IPS-NIHi7 (cell line): ENCODE data around the gene TMEM220.
"Not testable (repeated sequence)": the region's sequence is repeated elsewhere in the genome, so short reads cannot be mapped to it uniquely, and the experiment has no call there.

ENCODE experiments used
- DNase-seq: peaks from one replicate; pipeline ENCODE4 v3.0.0; 2012; ENCODE audit warnings: mixed read lengths; ENCODE audit errors: extremely low spot score

The TMEM220 gene

DNA sequence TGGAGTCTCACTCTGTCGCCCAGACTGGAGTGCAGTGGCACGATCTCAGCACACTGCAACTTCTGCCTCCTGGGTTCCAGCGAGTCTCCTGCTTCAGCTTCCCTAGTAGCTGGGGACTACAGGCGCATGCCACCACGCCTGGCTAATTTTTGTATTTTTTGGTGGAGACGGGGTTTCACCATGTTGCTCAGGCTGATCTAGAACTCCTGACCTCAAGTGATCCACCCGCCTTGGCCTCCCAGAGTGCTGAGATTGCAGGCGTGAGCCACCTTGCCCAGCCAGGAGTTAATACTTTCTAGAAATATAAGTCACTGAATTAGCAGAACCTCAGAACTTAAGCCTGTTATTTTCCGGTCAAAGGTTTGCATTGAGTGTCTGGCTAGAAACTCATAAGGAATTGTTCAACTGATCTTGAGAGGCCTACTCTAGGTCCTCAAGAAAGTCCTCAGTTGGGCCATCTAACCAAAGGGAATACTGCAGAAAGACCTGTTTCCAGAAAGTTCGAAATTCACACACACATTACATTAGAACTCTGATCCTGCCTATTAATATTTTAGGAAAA, 1.4 kb downstream of the TMEM220 start:
- DNase-seq: no peak

DNA sequence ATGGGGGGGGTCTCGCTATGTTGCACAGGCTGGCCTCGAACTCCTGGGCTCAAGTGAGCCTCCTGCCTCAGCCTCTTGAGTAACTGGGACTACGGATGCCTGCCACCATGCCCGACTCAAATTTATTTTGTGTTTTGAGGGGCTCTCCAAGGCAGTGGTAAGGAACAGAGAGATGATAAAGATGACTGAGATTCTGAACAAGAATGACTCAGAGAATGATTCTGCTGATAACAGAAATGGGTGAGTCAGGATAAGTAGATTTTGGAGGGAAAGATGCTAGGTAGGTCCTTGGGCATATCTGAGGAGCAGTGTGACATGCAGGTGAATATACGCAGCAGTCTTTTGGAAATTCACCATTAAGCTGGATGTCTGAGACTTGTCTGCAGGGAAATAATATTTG, 2.6 kb downstream of the TMEM220 start:
- no peak for DNase-seq

DNA sequence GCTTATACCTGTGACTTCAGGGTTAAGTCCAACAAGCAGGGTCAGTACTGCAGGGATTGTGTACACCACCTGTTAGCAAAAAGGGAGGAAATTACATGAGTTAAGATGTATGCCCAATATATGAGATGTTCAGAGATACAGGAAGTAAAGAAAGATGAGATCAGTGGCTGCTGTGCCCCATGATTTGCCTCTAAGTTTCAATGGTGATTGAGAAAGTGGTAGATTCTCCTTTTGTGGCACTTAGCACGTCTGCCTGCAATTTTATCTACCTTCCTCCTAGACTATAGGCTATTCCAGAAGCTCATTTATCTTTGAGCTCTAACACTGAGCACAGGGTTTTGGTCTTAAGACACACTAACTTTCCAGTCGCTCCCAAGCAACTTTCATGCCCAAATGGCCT, 3.6 kb downstream of the TMEM220 start:
- no peak for DNase-seq

GRCh38 chr17:10725262-10725661, 4.6 kb downstream of the TMEM220 start:
- no peak for DNase-seq

DNA sequence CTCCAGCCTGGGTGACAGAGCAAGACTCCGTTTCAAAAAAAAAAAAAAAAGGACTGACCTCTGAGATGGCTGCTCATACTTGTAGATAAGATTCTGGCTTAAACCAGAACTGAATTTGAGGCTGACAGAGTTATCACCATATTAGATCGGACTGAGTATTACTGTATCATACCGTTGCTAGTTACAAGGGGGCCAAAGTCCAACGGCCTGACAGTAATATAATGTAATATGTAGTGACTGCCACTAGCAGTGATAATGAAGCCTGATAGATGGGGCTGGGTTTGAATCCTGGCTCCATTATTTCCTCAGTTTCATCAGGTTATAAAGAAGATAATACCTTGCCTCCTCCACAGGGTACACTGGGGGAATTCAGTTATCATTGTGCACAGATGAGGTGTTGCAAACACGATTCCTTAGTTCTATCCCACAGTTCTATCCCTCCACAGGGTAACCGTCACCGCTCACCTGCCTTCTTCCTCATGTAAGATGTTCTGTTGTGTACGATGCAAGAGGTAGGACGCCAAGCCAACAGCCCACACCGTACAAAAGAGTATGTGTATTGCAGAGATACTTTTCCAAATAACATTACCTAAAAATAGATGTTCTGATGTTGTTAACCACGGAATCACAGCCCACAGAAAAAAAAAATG, 5.2 kb downstream of the TMEM220 start:
- no peak for DNase-seq

GRCh38 chr17:10718547-10718946, 11.3 kb downstream of the TMEM220 start:
- DNase-seq: no peak

DNA sequence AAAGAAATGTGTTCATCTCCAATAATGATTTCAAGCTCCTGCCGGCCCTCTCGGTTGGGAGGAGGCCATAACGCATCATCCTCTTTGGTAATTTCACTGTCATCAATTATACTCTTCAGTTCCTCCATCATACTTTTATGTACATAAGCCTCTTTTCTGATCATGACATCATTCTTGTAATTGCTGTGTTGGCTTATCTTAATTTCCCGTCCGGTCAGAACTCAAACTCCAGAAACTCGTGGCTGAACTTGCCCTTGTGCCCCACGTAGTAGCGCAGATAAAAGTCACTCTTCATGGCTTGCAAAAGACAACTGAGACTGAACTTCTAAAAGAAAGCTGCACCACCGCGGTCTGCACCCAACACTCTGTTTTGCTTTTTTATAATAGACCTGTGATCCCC, 13.6 kb downstream of the TMEM220 start:
- DNase-seq: no peak

GRCh38 chr17:10713318-10713717, 16.5 kb downstream of the TMEM220 start:
- DNase-seq: no peak

DNA sequence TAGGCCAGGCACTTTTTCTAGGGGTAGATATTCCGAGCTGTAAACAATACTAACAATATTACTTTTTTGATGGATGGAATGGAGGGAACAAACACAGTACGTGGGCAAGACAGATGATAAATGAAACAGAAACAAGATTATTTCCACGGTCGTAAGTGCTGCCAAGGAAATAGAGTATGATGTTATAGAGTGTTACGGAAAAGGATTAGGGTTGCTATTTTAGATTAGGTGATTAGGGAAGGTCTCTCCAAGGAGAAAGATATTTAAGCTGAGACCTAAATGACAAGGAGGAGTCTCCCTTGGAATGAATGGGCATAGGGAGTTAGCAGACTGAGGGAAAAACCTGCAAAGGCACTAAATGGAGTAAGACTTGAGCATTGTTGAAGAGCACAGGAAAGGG, 24.1 kb downstream of the TMEM220 start:
- DNase-seq: no peak

GRCh38 chr17:10702574-10702973, 27.2 kb downstream of the TMEM220 start:
- DNase-seq: no peak

GRCh38 chr17:10699856-10700255, 30.0 kb downstream of the TMEM220 start:
- no peak for DNase-seq

DNA sequence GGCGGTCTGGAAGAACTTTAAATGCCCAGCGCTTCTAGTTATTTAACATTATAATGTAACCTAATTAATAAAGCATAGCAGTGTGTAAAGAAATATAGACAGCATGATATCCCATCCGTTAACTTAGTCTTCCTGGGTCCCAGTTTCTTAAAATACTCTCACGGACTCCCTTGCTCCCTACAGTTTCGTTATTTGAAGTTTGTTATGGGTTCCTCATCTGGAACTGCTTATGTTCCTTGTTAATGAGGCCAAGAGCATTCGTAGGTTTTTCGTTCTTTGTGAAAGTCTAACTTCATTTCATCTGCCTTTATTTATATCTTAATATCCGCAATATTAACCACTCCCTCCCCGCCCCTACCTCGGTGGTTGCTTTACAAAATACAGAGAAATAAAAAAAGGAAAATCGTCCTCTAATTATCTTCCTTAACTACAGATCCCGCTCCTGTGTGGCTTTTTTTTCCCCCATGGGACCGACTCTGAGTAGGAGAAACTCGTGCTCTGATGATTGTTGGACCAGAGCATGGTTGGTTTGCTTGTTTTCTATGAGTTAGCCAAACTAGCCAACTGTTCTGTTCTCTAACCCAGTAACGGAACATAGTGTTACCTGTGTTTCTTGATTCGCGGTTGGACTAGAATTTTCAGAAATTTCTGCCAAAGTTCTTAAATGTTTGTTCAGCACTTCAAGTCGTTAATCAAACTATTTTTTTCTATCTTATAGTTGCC, 31.6 kb downstream of the TMEM220 start:
- peak; percentile 16 for DNase-seq

GRCh38 chr17:10697092-10698081, 32.4 kb downstream of the TMEM220 start, which contains the start of the genes ADPRM and SCO1:
TSS of gene ADPRM (plus strand) at chr17:10697594. CDS start at chr17:10704927, 7,333 bp downstream.
TSS of gene SCO1 (minus strand) at chr17:10697533. CDS start at chr17:10697507, 26 bp downstream.
- peak; percentile 94 for DNase-seq

DNA sequence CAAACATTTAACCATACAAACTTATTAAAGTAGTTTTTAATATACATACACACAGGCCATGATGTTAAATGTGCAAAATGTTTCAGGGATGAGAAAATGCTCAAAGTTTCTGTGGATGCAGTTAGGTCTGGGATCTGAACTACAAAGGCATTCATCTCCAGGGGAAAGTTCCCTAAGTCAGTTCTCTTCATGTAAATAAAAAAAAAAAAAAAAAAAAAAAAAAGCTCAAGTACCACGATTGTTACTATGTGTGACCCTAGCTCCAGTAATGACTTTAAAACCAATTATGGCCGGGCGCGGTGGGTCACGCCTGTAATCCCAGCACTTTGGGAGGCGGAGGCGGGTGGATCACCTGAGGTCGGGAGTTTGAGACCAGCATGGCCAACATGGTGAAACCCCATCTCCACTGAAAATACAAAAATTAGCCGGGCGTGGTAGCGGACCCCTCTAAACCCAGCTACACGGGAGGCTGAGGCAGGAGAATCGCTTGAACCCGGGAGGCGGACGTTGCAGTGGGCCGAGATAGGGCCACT, 33.9 kb downstream of the TMEM220 start:
- not testable (repeated sequence) for DNase-seq

DNA sequence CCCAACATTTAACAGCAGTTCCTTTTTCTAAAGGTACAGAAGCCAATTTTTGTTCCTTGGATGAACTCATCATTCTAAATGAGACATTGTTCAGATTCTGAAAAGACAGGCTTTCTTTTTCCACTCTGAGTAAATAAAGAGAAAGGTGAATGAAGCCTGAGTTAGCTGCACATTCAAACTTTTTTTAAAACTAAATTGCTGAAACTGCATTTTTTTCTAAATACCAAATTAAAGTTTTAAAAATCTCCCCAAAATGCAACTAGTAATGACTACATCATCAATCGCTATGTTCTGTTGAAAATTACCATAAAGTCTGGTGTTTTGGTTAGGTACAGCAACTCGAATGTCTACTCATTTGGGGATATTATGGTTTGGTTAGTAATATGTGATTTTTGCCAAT, 42.3 kb downstream of the TMEM220 start:
- no peak for DNase-seq

- peak; percentile 22 for DNase-seq
These were observed 46.0 kb downstream of the TMEM220 start for GRCh38 chr17:10683853-10684252.

GRCh38 chr17:10681866-10682446, 47.9 kb downstream of the TMEM220 start:
- DNase-seq: no peak

- no peak for DNase-seq
These were observed 55.1 kb downstream of the TMEM220 start for GRCh38 chr17:10674704-10675103.

DNA sequence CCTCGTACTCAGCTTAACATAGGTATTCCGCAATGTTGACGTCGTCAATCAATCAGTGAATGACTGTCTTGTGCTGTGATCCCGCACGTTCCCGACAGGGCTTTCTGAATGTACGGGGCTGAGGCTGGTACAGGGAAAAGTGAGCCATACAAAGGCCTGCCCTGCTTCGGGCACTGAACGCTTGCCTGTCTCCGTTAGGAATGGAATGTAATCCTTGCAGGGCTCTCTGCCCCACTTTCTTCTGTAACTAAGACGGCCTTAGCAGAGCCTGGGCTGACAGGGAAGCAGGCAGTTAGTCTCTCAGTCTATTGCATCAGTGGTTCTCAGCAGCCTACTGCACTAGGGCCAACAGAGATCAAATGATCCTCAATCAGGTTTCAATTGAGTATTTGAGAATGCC, 56.5 kb downstream of the TMEM220 start:
- no peak for DNase-seq

DNA sequence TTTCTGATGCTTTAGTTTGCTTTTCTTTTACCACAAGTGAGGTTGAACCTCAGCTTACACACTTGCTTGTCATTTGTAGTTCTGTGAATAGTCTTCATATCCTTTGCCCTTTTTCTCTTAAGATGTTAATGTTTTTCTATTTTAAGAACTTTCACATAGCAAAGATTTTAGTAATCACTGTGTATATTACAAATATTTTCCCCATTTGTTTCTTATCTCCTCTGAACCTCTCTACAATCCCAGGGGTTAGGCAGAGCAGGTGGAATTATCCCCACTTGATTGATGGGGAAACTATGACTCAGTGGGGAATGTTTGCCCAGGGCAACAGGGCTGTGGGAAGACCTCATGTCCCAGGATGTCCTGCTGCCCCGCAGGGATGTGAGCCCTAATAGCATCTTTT, 61.0 kb downstream of the TMEM220 start:
- DNase-seq: no peak

DNA sequence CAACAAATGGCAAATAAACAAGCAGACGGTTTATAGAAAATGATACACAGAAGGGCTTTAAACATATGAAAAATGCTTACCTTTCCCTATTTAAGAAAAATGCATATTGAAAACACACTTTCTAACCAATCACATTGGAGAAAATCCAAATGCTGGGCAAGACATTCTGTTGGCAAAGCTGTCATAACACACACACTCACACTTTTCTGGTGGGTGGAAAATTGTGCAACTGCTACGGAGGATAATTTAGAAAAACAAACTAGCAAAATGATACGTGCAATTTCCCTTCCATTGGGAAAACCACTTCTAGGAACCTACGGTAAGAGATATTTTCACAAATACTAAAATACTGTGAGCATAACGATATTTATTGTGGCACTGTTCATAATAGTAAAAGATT, 62.9 kb downstream of the TMEM220 start:
- DNase-seq: no peak
